HG02759 (cell line): ENCODE measurements around the gene C2orf49.
A peak's percentile ranks its signal among the peaks of the same experiment; 100 is the strongest.

Experiments used
- ATAC-seq: cut with Tn5 transposase; IDR thresholded peaks from one replicate; pipeline ENCODE4 v1.9.1; 2021; ENCODE audit warnings: mild to moderate bottlenecking, moderate library complexity; ENCODE audit not compliant: unreplicated experiment

The C2orf49 gene

GRCh38 chr2:105397953-105398335, 60.6 kb downstream of the C2orf49 start:
- ATAC-seq = no peak

DNA sequence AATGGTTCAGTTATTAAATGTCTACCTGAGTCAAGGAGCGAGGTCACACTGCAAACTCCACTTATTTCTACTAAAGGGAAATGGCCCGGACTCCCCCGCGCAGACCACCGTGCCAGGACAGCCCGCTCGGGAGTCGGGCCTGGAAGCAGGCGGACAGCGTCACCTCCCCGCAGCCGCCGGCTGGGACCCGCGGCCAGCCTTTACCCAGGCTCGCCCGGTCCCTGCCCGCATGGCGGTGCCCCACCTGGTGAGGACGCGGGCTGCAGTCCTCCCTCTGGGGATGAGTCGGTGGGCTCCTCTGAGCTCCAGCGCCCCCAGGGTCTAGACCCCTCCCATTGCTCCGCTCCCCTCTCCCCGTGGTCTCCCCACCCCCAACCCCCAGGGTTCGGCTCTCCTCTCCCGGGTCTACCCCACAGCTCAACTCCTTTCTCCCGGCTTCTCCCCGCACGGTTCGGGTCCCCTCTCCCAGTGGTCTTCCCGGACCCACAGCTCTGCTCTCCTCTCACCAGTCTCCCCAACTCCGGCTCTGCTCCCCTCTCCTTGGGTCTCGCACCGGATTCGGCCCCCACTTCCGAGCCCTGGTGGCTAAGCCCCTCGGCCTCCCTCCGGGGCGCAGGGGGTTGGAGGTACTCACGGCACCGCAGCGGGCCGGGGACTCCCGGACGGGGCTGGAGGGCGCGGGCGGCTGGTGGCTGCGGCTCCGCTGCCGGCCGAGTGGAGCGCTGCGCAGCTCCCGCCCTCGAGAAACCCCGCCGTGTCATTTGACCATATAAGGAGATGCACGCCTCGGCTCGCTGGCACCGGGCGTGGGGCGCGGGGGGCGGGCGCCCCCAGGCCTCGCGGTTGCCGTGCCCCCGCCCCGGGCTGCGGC, 61.2 kb downstream of the C2orf49 start, which contains the start of gene FHL2:
FHL2 (minus strand) TSS at position 716 of the 871 bp plus-strand sequence. CDS start 12,535 bp downstream, outside the sequence.
- ATAC-seq = peak; percentile 100
